Measurements from ENCODE around the gene B4GALT6.
A peak's percentile ranks its signal among the peaks of the same experiment; 100 is the strongest.
"Not testable (repeated sequence)": the region's sequence is repeated elsewhere in the genome, so short reads cannot be mapped to it uniquely, and the experiment has no call there.

Gene B4GALT6

GRCh38 chr18:31684279-31685096 is at the start of gene B4GALT6:
Gene B4GALT6 (minus strand): TSS chr18:31684581. CDS start chr18:31684426, 155 bp downstream.
- H3K4me3 ChIP-seq (replicated peaks; ENCODE audit: low read depth, low read length): peak within 1 kb of the TSS; percentile 88
- DNase-seq (ENCODE audit: extremely low read depth, insufficient read length): peak; percentile 81
- TF ChIP-seq CTCF (IDR thresholded peaks at IDR 0.05; ENCODE audit: insufficient read depth, low read length, poor library complexity, severe bottlenecking): no peak
- H3K27me3 ChIP-seq (replicated peaks; ENCODE audit: control insufficient read depth, insufficient read depth, low read length): no peaks in the 10 kb centered on the region
- no peaks in the 10 kb centered on the region for H3K36me3 ChIP-seq (ENCODE audit: control insufficient read depth, insufficient read depth, low read length)

- no peaks in the 10 kb centered on the region for H3K27me3 ChIP-seq (replicated peaks; ENCODE audit: control insufficient read depth, insufficient read depth, low read length)
- no peak overlapping the region for H3K4me3 ChIP-seq (replicated peaks; ENCODE audit: low read depth, low read length)
- no peak for TF ChIP-seq CTCF (IDR thresholded peaks at IDR 0.05; ENCODE audit: insufficient read depth, low read length, poor library complexity, severe bottlenecking)
- H3K36me3 ChIP-seq (ENCODE audit: control insufficient read depth, insufficient read depth, low read length): no peaks in the 10 kb centered on the region
- DNase-seq (ENCODE audit: extremely low read depth, insufficient read length): no peak
Measured at GRCh38 chr18:31731628-31732027, 47.2 kb upstream of the B4GALT6 start.

- not testable (repeated sequence) for DNase-seq (ENCODE audit: extremely low read depth, insufficient read length); H3K36me3 ChIP-seq (ENCODE audit: control insufficient read depth, insufficient read depth, low read length); H3K4me3 ChIP-seq (replicated peaks; ENCODE audit: low read depth, low read length); H3K27me3 ChIP-seq (replicated peaks; ENCODE audit: control insufficient read depth, insufficient read depth, low read length)
Measured at GRCh38 chr18:31729196-31729595, 44.8 kb upstream of the B4GALT6 start.

- peak; percentile 9 for DNase-seq (ENCODE audit: extremely low read depth, insufficient read length)
- TF ChIP-seq CTCF (IDR thresholded peaks at IDR 0.05; ENCODE audit: insufficient read depth, low read length, poor library complexity, severe bottlenecking): no peak
- no peaks in the 10 kb centered on the region for H3K36me3 ChIP-seq (ENCODE audit: control insufficient read depth, insufficient read depth, low read length)
- no peak overlapping the region for H3K4me3 ChIP-seq (replicated peaks; ENCODE audit: low read depth, low read length)
- H3K27me3 ChIP-seq (replicated peaks; ENCODE audit: control insufficient read depth, insufficient read depth, low read length): no peaks in the 10 kb centered on the region; the same call in 1 of the 2 replicates
Measured at GRCh38 chr18:31723990-31724711, 39.8 kb upstream of the B4GALT6 start.

- Histone ChIP-seq H3K36me3 (ENCODE audit: control insufficient read depth, insufficient read depth, low read length) (no peaks in the 10 kb centered on the region), H3K4me3 (replicated peaks; ENCODE audit: low read depth, low read length) (no peak overlapping the region), H3K27me3 (replicated peaks; ENCODE audit: control insufficient read depth, insufficient read depth, low read length) (no peaks in the 10 kb centered on the region; the same call in 1 of the 2 replicates)
- TF ChIP-seq CTCF (IDR thresholded peaks at IDR 0.05; ENCODE audit: insufficient read depth, low read length, poor library complexity, severe bottlenecking): no peak
- no peak for DNase-seq (ENCODE audit: extremely low read depth, insufficient read length)
Measured at GRCh38 chr18:31723639-31723989, 39.2 kb upstream of the B4GALT6 start.

GRCh38 chr18:31722369-31722957 is 38.1 kb upstream of the B4GALT6 start:
- no peaks in the 10 kb centered on the region; the same call in 1 of the 2 replicates for H3K27me3 ChIP-seq (replicated peaks; ENCODE audit: control insufficient read depth, insufficient read depth, low read length)
- H3K4me3 ChIP-seq (replicated peaks; ENCODE audit: low read depth, low read length): no peak overlapping the region
- no peaks in the 10 kb centered on the region for H3K36me3 ChIP-seq (ENCODE audit: control insufficient read depth, insufficient read depth, low read length)
- TF ChIP-seq CTCF (IDR thresholded peaks at IDR 0.05; ENCODE audit: insufficient read depth, low read length, poor library complexity, severe bottlenecking): peak; percentile 88
- no peak for DNase-seq (ENCODE audit: extremely low read depth, insufficient read length)
